ENCODE data around the gene MAPK6.

MAPK6 gene

GRCh38 chr15:52113235-52113634 is 94.2 kb downstream of the MAPK6 start:
- no peak for TF ChIP-seq CTCF (IDR thresholded peaks at IDR 0.05; ENCODE audit: low read depth, low read length)
- Histone ChIP-seq H3K27ac (no peak overlapping the region), H3K36me3 (no peaks in the 10 kb centered on the region), H3K27me3 (ENCODE audit: insufficient read depth, low read depth, severe bottlenecking) (no peaks in the 10 kb centered on the region), H3K4me3 (ENCODE audit: low read depth, low read length) (no peak overlapping the region), H3K9me3 (ENCODE audit: severe bottlenecking) (no peaks in the 10 kb centered on the region)
- DNase-seq = no peak

- H3K9me3 ChIP-seq (ENCODE audit: severe bottlenecking) = no peaks in the 10 kb centered on the region
- no peaks in the 10 kb centered on the region for H3K36me3 ChIP-seq
- TF ChIP-seq CTCF (IDR thresholded peaks at IDR 0.05; ENCODE audit: low read depth, low read length) = no peak
- H3K27ac ChIP-seq = no peak overlapping the region
- DNase-seq = no peak
- no peak overlapping the region for H3K4me3 ChIP-seq (ENCODE audit: low read depth, low read length)
- no peaks in the 10 kb centered on the region for H3K27me3 ChIP-seq (ENCODE audit: insufficient read depth, low read depth, severe bottlenecking)
Observed at GRCh38 chr15:52113708-52114107, 94.7 kb downstream of the MAPK6 start.

GRCh38 chr15:52114261-52115055 is 95.4 kb downstream of the MAPK6 start:
- DNase-seq = no peak
- H3K36me3 ChIP-seq = no peaks in the 10 kb centered on the region
- no peak overlapping the region for H3K27ac ChIP-seq
- no peak overlapping the region for H3K4me3 ChIP-seq (ENCODE audit: low read depth, low read length)
- no peaks in the 10 kb centered on the region for H3K27me3 ChIP-seq (ENCODE audit: insufficient read depth, low read depth, severe bottlenecking)
- H3K9me3 ChIP-seq (ENCODE audit: severe bottlenecking) = no peaks in the 10 kb centered on the region
- no peak for TF ChIP-seq CTCF (IDR thresholded peaks at IDR 0.05; ENCODE audit: low read depth, low read length)

- DNase-seq = no peak
Observed at GRCh38 chr15:52115598-52116427, 96.8 kb downstream of the MAPK6 start.

More at GRCh38 chr15:52115598-52116427, 96.8 kb downstream of the MAPK6 start:
- H3K27ac ChIP-seq = no peak overlapping the region
- H3K36me3 ChIP-seq = no peaks in the 10 kb centered on the region
- TF ChIP-seq CTCF (IDR thresholded peaks at IDR 0.05; ENCODE audit: low read depth, low read length) = no peak
- H3K4me3 ChIP-seq (ENCODE audit: low read depth, low read length) = no peak overlapping the region
- H3K9me3 ChIP-seq (ENCODE audit: severe bottlenecking) = no peaks in the 10 kb centered on the region
- no peaks in the 10 kb centered on the region for H3K27me3 ChIP-seq (ENCODE audit: insufficient read depth, low read depth, severe bottlenecking)
